GM18526 (cell line): Measurements from ENCODE around the gene SUCLA2.

Source experiments
- POLR2A ChIP-seq: IDR thresholded peaks from 3 replicates; pipeline ENCODE4 v1.6.1; 2011; ENCODE audit not compliant: insufficient read length; ENCODE audit errors: extremely low read depth

SUCLA2 gene

GRCh38 chr13:47893527-47893926 lies 107.5 kb downstream of the SUCLA2 start:
- TF ChIP-seq POLR2A = no peak
